Measurements from ENCODE around the gene AMHR2. TPM values are rescaled to one million over a fixed set of nuclear protein-coding genes. Genes with fewer than 3 reads are reported as not detected.

Gene AMHR2
- polyA plus RNA-seq, 1 donor (not counting 4 experiments of a cell fraction or from before 2014, with no cell fraction given), result 0.04 TPM

- peaks cover 14% of the 10 kb centered on the region for H3K79me2 ChIP-seq (ENCODE audit: control insufficient read depth, insufficient read depth, low read length)
- peaks cover 23% of the 10 kb centered on the region for H3K4me1 ChIP-seq (ENCODE audit: control insufficient read depth, extremely low read depth, insufficient read depth, low read length)
- no peaks in the 10 kb centered on the region for H3K9me3 ChIP-seq (ENCODE audit: control insufficient read depth, low read depth, low read length)
- TF ChIP-seq EZH2 (IDR thresholded peaks at IDR 0.05; ENCODE audit: low read length) (no peak), CTCF (optimal IDR thresholded peaks at IDR 0.05 in 1 of 3, IDR thresholded peaks at IDR 0.05 in 1 of 3, conservative IDR thresholded peaks at IDR 0.05 in 1 of 3; ENCODE audit: extremely low read depth in 1 of 3, insufficient read depth in 2 of 3, low read length in 3 of 3) (no peak)
- H3K27ac ChIP-seq (ENCODE audit: control insufficient read depth, insufficient read depth, low read length), result no peak overlapping the region
- no peak overlapping the region for H2AFZ ChIP-seq (ENCODE audit: control insufficient read depth, low read length)
- no peaks in the 10 kb centered on the region for H3K27me3 ChIP-seq (ENCODE audit: control insufficient read depth, extremely low read depth, insufficient read depth, low read length)
- peaks cover 3% of the 10 kb centered on the region for H3K9me1 ChIP-seq (ENCODE audit: control insufficient read depth, extremely low read depth, insufficient read depth, low read length)
- no peak for FAIRE-seq
- H3K4me2 ChIP-seq (ENCODE audit: control insufficient read depth, extremely low read depth, insufficient read depth, low read depth, low read length), result no peak overlapping the region
- H4K20me1 ChIP-seq (ENCODE audit: control insufficient read depth, extremely low read depth, insufficient read depth, low read length), result peaks cover 21% of the 10 kb centered on the region
- H3K9ac ChIP-seq (ENCODE audit: control insufficient read depth, extremely low read depth, insufficient read depth, low read length), result no peak overlapping the region
- dilution Hi-C loops (cut with MboI; ENCODE audit: extremely low pct_ligation_motif_present, low sequenced_read_pairs), result no loop called here
- no peak for DNase-seq (ENCODE audit: low read depth, low spot score)
- H3K4me3 ChIP-seq (ENCODE audit: control insufficient read depth in 2 of 3, extremely low read depth in 1 of 3, insufficient read depth in 2 of 3, low read depth in 1 of 3, low read length in 3 of 3), result no peak overlapping the region
- peaks cover 33 to 59% of the 10 kb centered on the region in 2 experiments for H3K36me3 ChIP-seq (ENCODE audit: control insufficient read depth in 2 of 2, extremely low read depth in 1 of 2, insufficient read depth in 2 of 2, low read length in 2 of 2)
Measured at GRCh38 chr12:53479331-53479730, 55.7 kb downstream of the AMHR2 start.

GRCh38 chr12:53480491-53481442, 57.1 kb downstream of the AMHR2 start:
- Histone ChIP-seq H3K9me3 (ENCODE audit: control insufficient read depth, low read depth, low read length) (no peaks in the 10 kb centered on the region), H3K4me3 (ENCODE audit: control insufficient read depth in 2 of 3, extremely low read depth in 1 of 3, insufficient read depth in 2 of 3, low read depth in 1 of 3, low read length in 3 of 3) (no peak overlapping the region), H3K9me1 (ENCODE audit: control insufficient read depth, extremely low read depth, insufficient read depth, low read length) (peaks cover 3% of the 10 kb centered on the region), H3K9ac (ENCODE audit: control insufficient read depth, extremely low read depth, insufficient read depth, low read length) (no peak overlapping the region), H3K27me3 (ENCODE audit: control insufficient read depth, extremely low read depth, insufficient read depth, low read length) (no peaks in the 10 kb centered on the region), H3K36me3 (ENCODE audit: control insufficient read depth in 2 of 2, extremely low read depth in 1 of 2, insufficient read depth in 2 of 2, low read length in 2 of 2) (peaks cover 26 to 55% of the 10 kb centered on the region in 2 experiments), H3K4me1 (ENCODE audit: control insufficient read depth, extremely low read depth, insufficient read depth, low read length) (peaks cover 23% of the 10 kb centered on the region), H2AFZ (ENCODE audit: control insufficient read depth, low read length) (no peak overlapping the region), H3K4me2 (ENCODE audit: control insufficient read depth, extremely low read depth, insufficient read depth, low read depth, low read length) (no peak overlapping the region), H3K79me2 (ENCODE audit: control insufficient read depth, insufficient read depth, low read length) (peaks cover 4% of the 10 kb centered on the region), H4K20me1 (ENCODE audit: control insufficient read depth, extremely low read depth, insufficient read depth, low read length) (peaks cover 14% of the 10 kb centered on the region), H3K27ac (ENCODE audit: control insufficient read depth, insufficient read depth, low read length) (no peak overlapping the region)
- dilution Hi-C loops (cut with MboI; ENCODE audit: extremely low pct_ligation_motif_present, low sequenced_read_pairs), result no loop called here
- DNase-seq (ENCODE audit: low read depth, low spot score), result no peak
- TF ChIP-seq CTCF (optimal IDR thresholded peaks at IDR 0.05 in 1 of 3, IDR thresholded peaks at IDR 0.05 in 1 of 3, conservative IDR thresholded peaks at IDR 0.05 in 1 of 3; ENCODE audit: extremely low read depth in 1 of 3, insufficient read depth in 2 of 3, low read length in 3 of 3), result no peak
- no peak for TF ChIP-seq EZH2 (IDR thresholded peaks at IDR 0.05; ENCODE audit: low read length)
- FAIRE-seq, result no peak

Other genes with a start within 250 kb of the AMHR2 start
- 6.5 to 11.8 TPM (median 10.3 TPM) in 3 replicates for gene ZNF740, start 243.1 kb upstream of the AMHR2 start, polyA plus RNA-seq
- 7.9 to 29.5 TPM (median 19.5 TPM) in 3 replicates for gene CSAD, start 242.9 kb upstream of the AMHR2 start, polyA plus RNA-seq
- 0.58 to 2.4 TPM (median 0.83 TPM) in 3 replicates for gene ITGB7, start 216.6 kb upstream of the AMHR2 start, polyA plus RNA-seq
- 26.4 to 31.5 TPM (median 30.9 TPM) in 3 replicates for gene RARG, start 191.6 kb upstream of the AMHR2 start, polyA plus RNA-seq
- 0.80 to 3.7 TPM (median 3.7 TPM) in 3 replicates for gene ESPL1, start 155.6 kb upstream of the AMHR2 start, polyA plus RNA-seq
- gene PFDN5, start 128.3 kb upstream of the AMHR2 start, polyA plus RNA-seq, result 546 to 674 TPM (median 659 TPM) in 3 replicates
- 24.2 to 31.9 TPM (median 27.2 TPM) in 3 replicates for gene MYG1, start 124.2 kb upstream of the AMHR2 start, polyA plus RNA-seq
- gene AAAS, start 102.2 kb upstream of the AMHR2 start, polyA plus RNA-seq, result 42.1 to 58.3 TPM (median 42.3 TPM) in 3 replicates
- not detected in 3 replicates for gene SP7, start 87.5 kb upstream of the AMHR2 start, polyA plus RNA-seq
- 30.7 to 34.5 TPM (median 31.2 TPM) in 3 replicates for gene SP1, start 43.7 kb upstream of the AMHR2 start, polyA plus RNA-seq
- gene PRR13, start 17.9 kb downstream of the AMHR2 start, polyA plus RNA-seq, result 81.1 to 128 TPM (median 104 TPM) in 3 replicates
- gene PCBP2, start 28.2 kb downstream of the AMHR2 start, polyA plus RNA-seq, result 179 to 329 TPM (median 238 TPM) in 3 replicates
- 8.7 to 21.8 TPM (median 13.4 TPM) in 3 replicates for gene MAP3K12, start 75.6 kb downstream of the AMHR2 start, polyA plus RNA-seq
- gene TARBP2, start 77.4 kb downstream of the AMHR2 start, polyA plus RNA-seq, result 21.0 to 30.3 TPM (median 28.4 TPM) in 3 replicates
- gene NPFF, start 83.6 kb downstream of the AMHR2 start, polyA plus RNA-seq, result not detected in 3 replicates
- gene ATF7, start 202.5 kb downstream of the AMHR2 start, polyA plus RNA-seq, result 12.9 to 18.0 TPM (median 16.3 TPM) in 3 replicates

All from keratinocyte (primary cell).